SK-N-SH (cell line): Measurements from ENCODE around the gene ARPC2. TPM values are rescaled to one million over a fixed set of nuclear protein-coding genes. Genes with fewer than 3 reads are reported as not detected.
A peak's percentile ranks its signal among the peaks of the same experiment; 100 is the strongest.

Experiments used
- CTCF ChIA-PET: fragments of 300-600, 350-600 bp; formaldehyde crosslinking; extraction: SDS; loops from one replicate; lab custom pipeline; 2021; lab: Yijun Ruan, JAX
- POLR2A ChIA-PET: fragments of 350-600 bp; sonication (Branson Sonifier 250); formaldehyde crosslinking; extraction: SDS; loops from one replicate; lab custom pipeline; 2020; ENCODE audit warnings: antibody characterized with exemption, inconsistent platforms; lab: Yijun Ruan, JAX
- DNase-seq: peaks from one replicate; pipeline ENCODE4 v3.0.0; 2012
- H2AFZ ChIP-seq: fragments of 200-600 bp; sonication (generic); 2 replicates; pipeline ENCODE4 v1.8.1; 2016; ENCODE audit warnings: antibody characterized with exemption, mild to moderate bottlenecking, low read depth
- H3F3A ChIP-seq: fragments of 200-600 bp; sonication (generic); replicated peaks from 2 replicates; pipeline ENCODE3; 2016; ENCODE audit warnings: antibody characterized with exemption, mild to moderate bottlenecking; ENCODE audit not compliant: insufficient read depth
- H3K27ac ChIP-seq, 2 experiments: fragments of 200-500 bp in 1 of 2; fragments of 200-600 bp in 1 of 2; sonication (Bioruptor generic) in 1 of 2; sonication (generic), shearing (Covaris generic) in 1 of 2; 2 replicates each; pipeline versions ENCODE4 v1.5.1 to v1.6.1; 2014 to 2016; ENCODE audit warnings: low read depth in 2 of 2, inconsistent platforms in 1 of 2, low read length in 1 of 2, mild to moderate bottlenecking in 1 of 2, mixed read lengths in 1 of 2
- H3K27me3 ChIP-seq: fragments of 200-600 bp; sonication (generic), shearing (Covaris generic); 2 replicates; pipeline ENCODE4 v1.6.1; 2016; ENCODE audit warnings: mixed run types; ENCODE audit not compliant: insufficient read depth
- H3K36me3 ChIP-seq, 2 experiments: fragments of 200-500 bp in 1 of 2; fragments of 200-600 bp in 1 of 2; sonication (Bioruptor generic) in 1 of 2; sonication (generic) in 1 of 2; replicated peaks in 1 of 2; 2 replicates each; pipeline versions ENCODE3 to v1.5.1; 2014 to 2016; ENCODE audit warnings: low read length in 1 of 2, mild to moderate bottlenecking in 1 of 2; ENCODE audit not compliant: insufficient read depth in 2 of 2, control insufficient read depth in 1 of 2
- H3K4me1 ChIP-seq, 2 experiments: fragments of 200-500 bp in 1 of 2; fragments of 200-600 bp in 1 of 2; sonication (Bioruptor generic) in 1 of 2; sonication (generic), shearing (Covaris generic) in 1 of 2; 2 replicates each; pipeline versions ENCODE4 v1.5.1 to v1.6.1; 2014 to 2016; ENCODE audit warnings: low read depth in 1 of 2, low read length in 1 of 2, mixed run types in 1 of 2; ENCODE audit not compliant: insufficient read depth in 2 of 2, control insufficient read depth in 1 of 2
- H3K4me2 ChIP-seq: fragments of 200-600 bp; sonication (generic), shearing (Covaris generic); 2 replicates; pipeline ENCODE4 v1.6.1; 2017; ENCODE audit warnings: mixed run types
- H3K4me3 ChIP-seq, 2 experiments: fragments of 200-500 bp in 1 of 2; fragments of 200-600 bp in 1 of 2; sonication (Bioruptor generic) in 1 of 2; sonication (generic), shearing (Covaris generic) in 1 of 2; 2 replicates each; pipeline versions ENCODE4 v1.5.1 to v1.8.1; 2014 to 2016; ENCODE audit warnings: low read depth in 2 of 2, inconsistent platforms in 1 of 2, low read length in 1 of 2, mild to moderate bottlenecking in 1 of 2, mixed read lengths in 1 of 2, moderate library complexity in 1 of 2
- H3K79me2 ChIP-seq: fragments of 200-600 bp; sonication (generic); 2 replicates; pipeline ENCODE4 v1.8.1; 2017; ENCODE audit warnings: mild to moderate bottlenecking; ENCODE audit not compliant: insufficient read depth
- H3K9ac ChIP-seq: fragments of 200-600 bp; sonication (generic); 2 replicates; pipeline ENCODE4 v1.6.1; 2017; ENCODE audit warnings: mixed run types
- H3K9me2 ChIP-seq: fragments of 200-600 bp; sonication (generic); 2 replicates; pipeline ENCODE4 v1.6.1; 2017; ENCODE audit warnings: mixed run types
- H3K9me3 ChIP-seq: fragments of 200-600 bp; sonication (generic); 2 replicates; pipeline ENCODE4 v1.6.1; 2017; ENCODE audit warnings: mixed run types, mild to moderate bottlenecking, moderate library complexity
- H4K20me1 ChIP-seq: fragments of 200-600 bp; sonication (generic); 2 replicates; pipeline ENCODE4 v1.6.1; 2017; ENCODE audit warnings: mild to moderate bottlenecking, mixed run types; ENCODE audit not compliant: insufficient read depth
- CHD2 ChIP-seq: fragments of 150-350 bp; IDR thresholded peaks from 2 replicates; pipeline ENCODE4 v1.6.1; 2018; ENCODE audit warnings: low read length; ENCODE audit not compliant: partially characterized antibody
- ELF1 ChIP-seq: IDR thresholded peaks from 2 replicates; pipeline ENCODE4 v1.4.0; 2012
- EP300 ChIP-seq, 2 experiments: IDR thresholded peaks; 2 replicates each; pipeline versions ENCODE4 v1.4.0 to v1.6.1; 2012; ENCODE audit warnings: borderline replicate concordance in 1 of 2, low read depth in 1 of 2, low read length in 1 of 2
- FOSL2 ChIP-seq: IDR thresholded peaks from 2 replicates; pipeline ENCODE4 v1.4.0; 2012; ENCODE audit warnings: low read depth, mild to moderate bottlenecking, moderate library complexity, borderline replicate concordance
- FOXJ3 ChIP-seq: sonication (generic); formaldehyde crosslinking; IDR thresholded peaks from 2 replicates; pipeline ENCODE4 v1.5.1; 2020; ENCODE audit warnings: mild to moderate bottlenecking, missing genetic modification reagents
- FOXM1 ChIP-seq: IDR thresholded peaks from 2 replicates; pipeline ENCODE4 v1.4.0; 2012; ENCODE audit warnings: low read depth, mild to moderate bottlenecking
- GABPA ChIP-seq: IDR thresholded peaks from 2 replicates; pipeline ENCODE4 v1.4.0; 2012; ENCODE audit warnings: low read depth, mild to moderate bottlenecking
- GATA2 ChIP-seq: sonication (generic); formaldehyde crosslinking; IDR thresholded peaks from 2 replicates; pipeline ENCODE4 v1.5.0; 2020; ENCODE audit warnings: mild to moderate bottlenecking, missing genetic modification reagents
- JUND ChIP-seq: IDR thresholded peaks from 2 replicates; pipeline ENCODE4 v1.4.0; 2012
- MEF2A ChIP-seq: IDR thresholded peaks from 2 replicates; pipeline ENCODE4 v1.4.0; 2012; ENCODE audit warnings: low read depth, borderline replicate concordance
- MXI1 ChIP-seq: IDR thresholded peaks from 2 replicates; pipeline ENCODE4 v1.6.1; 2012; ENCODE audit warnings: mild to moderate bottlenecking, low read depth, low read length, improper control_type of control experiment
- NFIC ChIP-seq: IDR thresholded peaks from 2 replicates; pipeline ENCODE4 v1.4.0; 2012; ENCODE audit warnings: borderline replicate concordance
- NRF1 ChIP-seq: IDR thresholded peaks from 2 replicates; pipeline ENCODE4 v1.6.1; 2012; ENCODE audit warnings: low read depth, mild to moderate bottlenecking, low read length
- POLR2AphosphoS5 ChIP-seq: IDR thresholded peaks from 2 replicates; pipeline ENCODE4 v1.6.1; 2012; ENCODE audit warnings: low read depth, low read length
- RAD21 ChIP-seq: IDR thresholded peaks from 2 replicates; pipeline ENCODE4 v1.6.1; 2012; ENCODE audit warnings: mild to moderate bottlenecking, low read length
- RCOR1 ChIP-seq: fragments of 150-350 bp; IDR thresholded peaks from 2 replicates; pipeline ENCODE4 v1.6.1; 2017; ENCODE audit warnings: antibody characterized with exemption, low read length
- RFX5 ChIP-seq: IDR thresholded peaks from 2 replicates; pipeline ENCODE4 v1.6.1; 2012; ENCODE audit warnings: mild to moderate bottlenecking, improper control_type of control experiment, low read length
- SIN3A ChIP-seq: IDR thresholded peaks from 2 replicates; pipeline ENCODE4 v1.6.1; 2012; ENCODE audit warnings: low read depth, mild to moderate bottlenecking, low read length, moderate library complexity, borderline replicate concordance
- SMC3 ChIP-seq: IDR thresholded peaks from 2 replicates; pipeline ENCODE4 v1.6.1; 2012; ENCODE audit warnings: low read depth, low read length, improper control_type of control experiment
- TAF1 ChIP-seq: IDR thresholded peaks from 2 replicates; pipeline ENCODE4 v1.6.1; 2012; ENCODE audit warnings: low read depth, mild to moderate bottlenecking, low read length, moderate library complexity, borderline replicate concordance
- TCF12 ChIP-seq: IDR thresholded peaks from 2 replicates; pipeline ENCODE4 v1.4.0; 2012
- TEAD4 ChIP-seq: IDR thresholded peaks from 2 replicates; pipeline ENCODE4 v1.4.0; 2012; ENCODE audit warnings: mild to moderate bottlenecking, borderline replicate concordance; ENCODE audit not compliant: insufficient read depth
- YY1 ChIP-seq: IDR thresholded peaks from 2 replicates; pipeline ENCODE4 v1.4.0; 2012; ENCODE audit warnings: low read depth, mild to moderate bottlenecking
- WGBS: methylation state at CpG from one replicate; pipeline ENCODE4 v1.1.6; 2017; ENCODE audit warnings: low lambda C conversion rate; 5-methylcytosine and 5-hydroxymethylcytosine counted together
- polyA plus RNA-seq, 3 experiments: library from polyadenylated mRNA; depleted of rRNA; stranded (reverse); fragments of >200 nt; gene quantifications; 2 replicates each; pipeline ENCODE4 v1.2.3, GENCODE V29; 2012
- TF ChIP-seq, protein P1 (sequence below): IDR thresholded peaks from 2 replicates; pipeline ENCODE4 v1.4.0; 2012; ENCODE audit warnings: low read depth, borderline replicate concordance
- TF ChIP-seq, protein P2 (sequence below): fragments of 200-600 bp; sonication (generic); IDR thresholded peaks from 2 replicates; pipeline ENCODE4 v1.6.1; 2017; ENCODE audit warnings: antibody characterized with exemption, mild to moderate bottlenecking, moderate library complexity
- TF ChIP-seq, protein P3 (sequence below): fragments of 150-350 bp; IDR thresholded peaks from 2 replicates; pipeline ENCODE4 v1.6.1; 2016; ENCODE audit warnings: mild to moderate bottlenecking, low read depth, low read length
- TF ChIP-seq, protein P4 (sequence below): IDR thresholded peaks from 2 replicates; pipeline ENCODE4 v1.4.0; 2012; ENCODE audit warnings: low read depth
- TF ChIP-seq, protein P5 (sequence below): fragments of 150-350 bp; IDR thresholded peaks from 2 replicates; pipeline ENCODE4 v1.6.1; 2017; ENCODE audit warnings: antibody characterized with exemption, low read length, low read depth, borderline replicate concordance
- TF ChIP-seq, protein P6 (sequence below): IDR thresholded peaks from 2 replicates; pipeline ENCODE4; 2012

Gene ARPC2
- polyA plus RNA-seq, 1 of the 3 experiments (the other 2 are of a cell fraction): 319 TPM

DNA sequence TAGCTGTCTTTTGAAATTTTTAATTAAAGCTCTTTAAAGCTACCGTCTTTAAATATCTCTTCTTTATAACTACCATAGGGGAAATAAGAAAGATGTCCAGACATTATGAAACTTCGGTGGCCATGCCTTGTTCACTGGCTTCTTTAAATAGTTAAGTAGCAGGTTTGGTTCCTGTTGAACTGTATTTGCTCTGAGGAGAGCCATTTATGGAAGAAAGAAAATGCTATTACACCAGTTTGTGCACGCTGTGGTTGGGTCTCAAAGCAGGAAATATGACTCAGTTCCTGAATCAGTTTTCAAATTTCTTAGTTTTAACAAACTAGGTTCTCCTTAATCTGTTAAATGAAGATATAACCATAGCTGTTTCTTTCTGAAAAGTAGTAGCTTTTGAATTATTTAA lies 12.2 kb downstream of the ARPC2 start:
- H3K4me2 ChIP-seq: peak overlapping the region; percentile 38; the same call in 1 of the 2 replicates
- peak overlapping the region; percentile 20; the same call in 1 of the 2 replicates for H3K9ac ChIP-seq
- CTCF ChIA-PET: interaction anchor here (0.7 kb wide), 1 partner anchor 444 kb away, joined by 3 read pairs; no protein-coding TSS in a partner anchor
- peaks cover 84% of the 10 kb centered on the region for H3K79me2 ChIP-seq
- no peaks in the 10 kb centered on the region for H3K9me3 ChIP-seq
- H3K36me3 ChIP-seq: peaks cover 65 to 86% of the 10 kb centered on the region in 2 experiments
- H3K9me2 ChIP-seq: no peaks in the 10 kb centered on the region
- peaks cover 18% of the 10 kb centered on the region for H4K20me1 ChIP-seq
- no peak overlapping the region for H3K4me3 ChIP-seq
- DNase-seq: no peak
- H3F3A ChIP-seq: peaks cover 46% of the 10 kb centered on the region
- peak overlapping the region; percentile 64 to 89; a peak in 3 of 4 replicates for H3K27ac ChIP-seq
- H3K27me3 ChIP-seq: no peaks in the 10 kb centered on the region
- POLR2A ChIA-PET: interaction anchor here (0.7 to 1.2 kb wide), 2 partner anchors 11 to 12 kb away, joined by 3 to 6 read pairs; partner anchors contain the start of gene ARPC2
- no peak overlapping the region for H2AFZ ChIP-seq
- peaks cover 0 to 25% of the 10 kb centered on the region in 2 experiments for H3K4me1 ChIP-seq
- 11% methylated on average over 3 of the region's 3 CpGs for WGBS
- TF ChIP-seq, protein P1, sequence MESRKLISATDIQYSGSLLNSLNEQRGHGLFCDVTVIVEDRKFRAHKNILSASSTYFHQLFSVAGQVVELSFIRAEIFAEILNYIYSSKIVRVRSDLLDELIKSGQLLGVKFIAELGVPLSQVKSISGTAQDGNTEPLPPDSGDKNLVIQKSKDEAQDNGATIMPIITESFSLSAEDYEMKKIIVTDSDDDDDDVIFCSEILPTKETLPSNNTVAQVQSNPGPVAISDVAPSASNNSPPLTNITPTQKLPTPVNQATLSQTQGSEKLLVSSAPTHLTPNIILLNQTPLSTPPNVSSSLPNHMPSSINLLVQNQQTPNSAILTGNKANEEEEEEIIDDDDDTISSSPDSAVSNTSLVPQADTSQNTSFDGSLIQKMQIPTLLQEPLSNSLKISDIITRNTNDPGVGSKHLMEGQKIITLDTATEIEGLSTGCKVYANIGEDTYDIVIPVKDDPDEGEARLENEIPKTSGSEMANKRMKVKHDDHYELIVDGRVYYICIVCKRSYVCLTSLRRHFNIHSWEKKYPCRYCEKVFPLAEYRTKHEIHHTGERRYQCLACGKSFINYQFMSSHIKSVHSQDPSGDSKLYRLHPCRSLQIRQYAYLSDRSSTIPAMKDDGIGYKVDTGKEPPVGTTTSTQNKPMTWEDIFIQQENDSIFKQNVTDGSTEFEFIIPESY: no peak
- TF ChIP-seq ELF1: no peak
- peak; percentile 72; the same call in 1 of the 2 replicates for TF ChIP-seq FOSL2
- TF ChIP-seq NRF1: no peak
- no peak for TF ChIP-seq POLR2AphosphoS5
- no peak for TF ChIP-seq TEAD4
- TF ChIP-seq, protein P2, sequence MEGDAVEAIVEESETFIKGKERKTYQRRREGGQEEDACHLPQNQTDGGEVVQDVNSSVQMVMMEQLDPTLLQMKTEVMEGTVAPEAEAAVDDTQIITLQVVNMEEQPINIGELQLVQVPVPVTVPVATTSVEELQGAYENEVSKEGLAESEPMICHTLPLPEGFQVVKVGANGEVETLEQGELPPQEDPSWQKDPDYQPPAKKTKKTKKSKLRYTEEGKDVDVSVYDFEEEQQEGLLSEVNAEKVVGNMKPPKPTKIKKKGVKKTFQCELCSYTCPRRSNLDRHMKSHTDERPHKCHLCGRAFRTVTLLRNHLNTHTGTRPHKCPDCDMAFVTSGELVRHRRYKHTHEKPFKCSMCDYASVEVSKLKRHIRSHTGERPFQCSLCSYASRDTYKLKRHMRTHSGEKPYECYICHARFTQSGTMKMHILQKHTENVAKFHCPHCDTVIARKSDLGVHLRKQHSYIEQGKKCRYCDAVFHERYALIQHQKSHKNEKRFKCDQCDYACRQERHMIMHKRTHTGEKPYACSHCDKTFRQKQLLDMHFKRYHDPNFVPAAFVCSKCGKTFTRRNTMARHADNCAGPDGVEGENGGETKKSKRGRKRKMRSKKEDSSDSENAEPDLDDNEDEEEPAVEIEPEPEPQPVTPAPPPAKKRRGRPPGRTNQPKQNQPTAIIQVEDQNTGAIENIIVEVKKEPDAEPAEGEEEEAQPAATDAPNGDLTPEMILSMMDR: no peak
- no peak for TF ChIP-seq SMC3
- TF ChIP-seq GABPA: no peak; the same call in 1 of the 2 replicates
- TF ChIP-seq SIN3A: no peak
- TF ChIP-seq, protein P3, sequence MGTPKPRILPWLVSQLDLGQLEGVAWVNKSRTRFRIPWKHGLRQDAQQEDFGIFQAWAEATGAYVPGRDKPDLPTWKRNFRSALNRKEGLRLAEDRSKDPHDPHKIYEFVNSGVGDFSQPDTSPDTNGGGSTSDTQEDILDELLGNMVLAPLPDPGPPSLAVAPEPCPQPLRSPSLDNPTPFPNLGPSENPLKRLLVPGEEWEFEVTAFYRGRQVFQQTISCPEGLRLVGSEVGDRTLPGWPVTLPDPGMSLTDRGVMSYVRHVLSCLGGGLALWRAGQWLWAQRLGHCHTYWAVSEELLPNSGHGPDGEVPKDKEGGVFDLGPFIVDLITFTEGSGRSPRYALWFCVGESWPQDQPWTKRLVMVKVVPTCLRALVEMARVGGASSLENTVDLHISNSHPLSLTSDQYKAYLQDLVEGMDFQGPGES: no peak
- no peak for TF ChIP-seq GATA2
- no peak; the same call in 1 of the 2 replicates for TF ChIP-seq YY1
- TF ChIP-seq FOXJ3 (CRISPR knock-in tag): no peak
- TF ChIP-seq RFX5: no peak
- TF ChIP-seq EP300 (IDR thresholded peaks at IDR 0.05; ENCODE audit: borderline replicate concordance in 1 of 2, low read depth in 1 of 2, low read length in 1 of 2): no peak
- TF ChIP-seq, protein P4, sequence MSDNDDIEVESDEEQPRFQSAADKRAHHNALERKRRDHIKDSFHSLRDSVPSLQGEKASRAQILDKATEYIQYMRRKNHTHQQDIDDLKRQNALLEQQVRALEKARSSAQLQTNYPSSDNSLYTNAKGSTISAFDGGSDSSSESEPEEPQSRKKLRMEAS: peak; percentile 54; the same call in 1 of the 2 replicates
- TF ChIP-seq RAD21: no peak
- TF ChIP-seq JUND: peak; percentile 58
- no peak; the same call in 1 of the 2 replicates for TF ChIP-seq TAF1
- TF ChIP-seq, protein P5, sequence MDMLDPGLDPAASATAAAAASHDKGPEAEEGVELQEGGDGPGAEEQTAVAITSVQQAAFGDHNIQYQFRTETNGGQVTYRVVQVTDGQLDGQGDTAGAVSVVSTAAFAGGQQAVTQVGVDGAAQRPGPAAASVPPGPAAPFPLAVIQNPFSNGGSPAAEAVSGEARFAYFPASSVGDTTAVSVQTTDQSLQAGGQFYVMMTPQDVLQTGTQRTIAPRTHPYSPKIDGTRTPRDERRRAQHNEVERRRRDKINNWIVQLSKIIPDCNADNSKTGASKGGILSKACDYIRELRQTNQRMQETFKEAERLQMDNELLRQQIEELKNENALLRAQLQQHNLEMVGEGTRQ: no peak
- TF ChIP-seq FOXM1: no peak
- TF ChIP-seq RCOR1: no peak
- TF ChIP-seq MEF2A: no peak
- no peak for TF ChIP-seq CHD2
- no peak for TF ChIP-seq NFIC
- TF ChIP-seq, protein P6, sequence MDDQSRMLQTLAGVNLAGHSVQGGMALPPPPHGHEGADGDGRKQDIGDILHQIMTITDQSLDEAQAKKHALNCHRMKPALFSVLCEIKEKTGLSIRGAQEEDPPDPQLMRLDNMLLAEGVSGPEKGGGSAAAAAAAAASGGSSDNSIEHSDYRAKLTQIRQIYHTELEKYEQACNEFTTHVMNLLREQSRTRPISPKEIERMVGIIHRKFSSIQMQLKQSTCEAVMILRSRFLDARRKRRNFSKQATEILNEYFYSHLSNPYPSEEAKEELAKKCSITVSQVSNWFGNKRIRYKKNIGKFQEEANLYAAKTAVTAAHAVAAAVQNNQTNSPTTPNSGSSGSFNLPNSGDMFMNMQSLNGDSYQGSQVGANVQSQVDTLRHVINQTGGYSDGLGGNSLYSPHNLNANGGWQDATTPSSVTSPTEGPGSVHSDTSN: no peak
- no peak for TF ChIP-seq MXI1
- TF ChIP-seq TCF12: peak; percentile 23; the same call in 1 of the 2 replicates
